ENCODE results near the gene DERL3.
"Not testable (repeated sequence)": the region's sequence is repeated elsewhere in the genome, so short reads cannot be mapped to it uniquely, and the experiment has no call there.

The DERL3 gene

GRCh38 chr22:23838681-23839468, at the start of gene DERL3:
Gene DERL3, minus strand, starts transcription at chr22:23839006. Its CDS starts 19 bp downstream, at chr22:23838987.
- ATAC-seq (peak; percentile 87), DNase-seq (peak; percentile 98)

- no peak for ATAC-seq
- DNase-seq: no peak
Measured at GRCh38 chr22:23884140-23884539, 45.3 kb upstream of the DERL3 start.

GRCh38 chr22:23883658-23884057, 44.9 kb upstream of the DERL3 start:
- no peak for ATAC-seq

GRCh38 chr22:23882370-23882769, 43.6 kb upstream of the DERL3 start:
- ATAC-seq: no peak

More at GRCh38 chr22:23883658-23884057, 44.9 kb upstream of the DERL3 start:
- DNase-seq: no peak

GRCh38 chr22:23878219-23878618, 39.4 kb upstream of the DERL3 start:
- ATAC-seq (no peak), DNase-seq (no peak)

More at GRCh38 chr22:23882370-23882769, 43.6 kb upstream of the DERL3 start:
- no peak for DNase-seq

GRCh38 chr22:23877566-23877965, 38.8 kb upstream of the DERL3 start:
- ATAC-seq (no peak), DNase-seq (no peak)

GRCh38 chr22:23875801-23876200, 37.0 kb upstream of the DERL3 start:
- ATAC-seq (no peak), DNase-seq (no peak)

GRCh38 chr22:23874871-23875270, 36.1 kb upstream of the DERL3 start:
- ATAC-seq: no peak
- DNase-seq: no peak

GRCh38 chr22:23868580-23868979, 29.8 kb upstream of the DERL3 start:
- DNase-seq: no peak
- no peak for ATAC-seq

GRCh38 chr22:23864499-23865154, 25.8 kb upstream of the DERL3 start:
- not testable (repeated sequence) for ATAC-seq, DNase-seq

- DNase-seq: peak; percentile 58
- peak; percentile 35 for ATAC-seq
Measured at GRCh38 chr22:23862103-23862502, 23.3 kb upstream of the DERL3 start.

- not testable (repeated sequence) for ATAC-seq, DNase-seq
Measured at GRCh38 chr22:23860187-23860586, 21.4 kb upstream of the DERL3 start.

- no peak for ATAC-seq
- no peak for DNase-seq
Measured at GRCh38 chr22:23859201-23859600, 20.4 kb upstream of the DERL3 start.

GRCh38 chr22:23858484-23858815, 19.6 kb upstream of the DERL3 start:
- DNase-seq (no peak), ATAC-seq (no peak)

GRCh38 chr22:23857606-23858483, 19.0 kb upstream of the DERL3 start, which contains the start of gene SLC2A11:
Gene SLC2A11, plus strand, starts transcription at chr22:23857875. Its CDS starts 125 bp downstream, at chr22:23858000.
- DNase-seq (peak; percentile 96), ATAC-seq (peak; percentile 95)

GRCh38 chr22:23856721-23857605, 18.2 kb upstream of the DERL3 start:
- peak; percentile 34 for DNase-seq
- peak; percentile 47 for ATAC-seq

GRCh38 chr22:23850136-23850611, 11.4 kb upstream of the DERL3 start:
- ATAC-seq: no peak
- no peak for DNase-seq

- ATAC-seq (peak; percentile 84), DNase-seq (peak; percentile 93)
Measured at GRCh38 chr22:23849009-23850006, 10.5 kb upstream of the DERL3 start.

GRCh38 chr22:23847991-23848864, 9.4 kb upstream of the DERL3 start:
- no peak for DNase-seq
- ATAC-seq: no peak

Data from stimulated activated naive CD8-positive, alpha-beta T cell treated with anti-CD3 and anti-CD28 coated beads, Interleukin-15, Interleukin-2, amounts not matched to agents 100 U/mL and 50 U/mL, for 24 hours (primary cell).